Spleen (tissue), 7 donors: ENCODE data around the gene METTL1.

Experiments used
- CTCF ChIP-seq, 11 experiments: fragments of 200-600 bp in 7 of 11; fragments of 450-650 bp in 4 of 11; sonication (generic) in 4 of 11; IDR thresholded peaks in 8 of 11; conservative IDR thresholded peaks in 3 of 11; 1 replicate in 7 of 11; 2 replicates in 4 of 11; pipeline versions ENCODE4 v1.4.0 to v1.8.0; 2016 to 2021; ENCODE audit warnings: antibody characterized with exemption in 11 of 11, inconsistent platforms in 4 of 11, mild to moderate bottlenecking in 1 of 11
- POLR2A ChIP-seq, 3 donors: fragments of 450-650 bp; IDR thresholded peaks; one replicate each; pipeline ENCODE4 v1.5.1; 2017; ENCODE audit warnings: antibody characterized with exemption in 3 of 3, mild to moderate bottlenecking in 1 of 3
- POLR2AphosphoS5 ChIP-seq, 3 donors: sonication (generic); formaldehyde crosslinking; IDR thresholded peaks; one replicate each; pipeline ENCODE4 v1.5.1; 2017; ENCODE audit warnings: antibody characterized with exemption in 3 of 3
- donor health status: DM: no; HTN: no; CAD: no; lungs with moderate emphysema.
- donor health status: DM: no; HTN: no; CAD: no.
- donor health status: DM: no; HTN: no; CAD: no.

GRCh38 chr12:57755194-57755453 lies 16.8 kb downstream of the METTL1 start:
- no peak for TF ChIP-seq CTCF (IDR thresholded peaks at IDR 0.05 in 8 of 11, conservative IDR thresholded peaks at IDR 0.05 in 3 of 11)
- no peak for TF ChIP-seq POLR2AphosphoS5 (IDR thresholded peaks at IDR 0.05)
- no peak for TF ChIP-seq POLR2A (IDR thresholded peaks at IDR 0.05)
